Body of pancreas (tissue), 4 donors: ENCODE data around the gene RAP1GAP2. TPM values are rescaled to one million over a fixed set of nuclear protein-coding genes. Genes with fewer than 3 reads are reported as not detected.
"Not testable (repeated sequence)": the region's sequence is repeated elsewhere in the genome, so short reads cannot be mapped to it uniquely, and the experiment has no call there.

ENCODE experiments used
- ATAC-seq: fragments of 150-250 bp; one replicate; pipeline ENCODE4 v1.9.1; 2016
- DNase-seq, 4 donors: peaks; one replicate each; pipeline ENCODE4 v3.0.0-alpha.2; 2019
- H3K27ac ChIP-seq, 4 donors: fragments of 200-600 bp; sonication (generic); 1 replicate in 3 of 4; 2 replicates in 1 of 4; pipeline versions ENCODE4 v1.5.1 to v1.6.1; 2016 to 2019; ENCODE audit warnings: mild to moderate bottlenecking in 1 of 4, mixed read lengths in 1 of 4, moderate library complexity in 1 of 4
- H3K27me3 ChIP-seq, 2 donors: fragments of 200-600 bp; sonication (generic); one replicate each; pipeline ENCODE4 v1.6.0; 2016; ENCODE audit warnings: mild to moderate bottlenecking in 1 of 2
- H3K36me3 ChIP-seq, 2 donors: fragments of 200-600 bp; sonication (generic); replicated peaks in 1 of 2; 2 replicates each; pipeline ENCODE4 v1.5.1; 2016; ENCODE audit warnings: low read depth in 2 of 2; ENCODE audit not compliant: insufficient read depth in 1 of 2
- H3K4me1 ChIP-seq: fragments of 200-600 bp; sonication (generic); one replicate; pipeline ENCODE4 v1.6.0; 2016
- H3K4me3 ChIP-seq, 2 donors: fragments of 200-600 bp; sonication (generic); 1 replicate in 1 of 2; 2 replicates in 1 of 2; pipeline ENCODE4 v1.5.1; 2016 to 2019
- H3K9me3 ChIP-seq, 3 donors: fragments of 200-600 bp; sonication (generic); 1 replicate in 2 of 3; 2 replicates in 1 of 3; pipeline ENCODE4 v1.5.1; 2016
- CTCF ChIP-seq, 7 experiments: fragments of 450-650 bp in 4 of 7; fragments of 200-600 bp in 3 of 7; sonication (generic) in 3 of 7; IDR thresholded peaks; one replicate each; pipeline ENCODE4 v1.5.1; 2016 to 2019; ENCODE audit warnings: antibody characterized with exemption in 7 of 7
- POLR2A ChIP-seq, 3 donors: fragments of 450-650 bp; IDR thresholded peaks; one replicate each; pipeline ENCODE4 v1.6.1; 2016; ENCODE audit warnings: antibody characterized with exemption in 3 of 3, mild to moderate bottlenecking in 2 of 3
- WGBS, 2 donors: methylation state at CpG; one replicate each; pipeline ENCODE4 v1.1.5; 2017; 5-methylcytosine and 5-hydroxymethylcytosine counted together
- intact Hi-C: fragments of 100-400 bp; cut with DNase I; formaldehyde crosslinking; loops from one replicate; pipeline ENCODE4 v1.15.1; 2023
- total RNA-seq, 2 donors: library from RNA; depleted of rRNA; stranded (reverse); fragments of >200 nt; gene quantifications; one replicate each; pipeline ENCODE4 v1.1.0, GENCODE V29; 2016

Gene RAP1GAP2
- total RNA-seq, 2 donors from 2014 or later: 21.8 to 81.1 TPM

- no peak for DNase-seq
- 68 to 85% methylated on average over 7 of the region's 7 CpGs for WGBS, 2 donors
- Histone ChIP-seq H3K9me3 (no peaks in the 10 kb centered on the region), H3K4me1 (no peaks in the 10 kb centered on the region), H3K27ac (peak overlapping the region in 1 of 4 donors; percentile 10), H3K27me3 (no peaks in the 10 kb centered on the region), H3K36me3 (peaks cover 0 to 17% of the 10 kb centered on the region in 2 donors), H3K4me3 (no peak overlapping the region)
- no peak for ATAC-seq
- intact Hi-C loops: no loop called here
- TF ChIP-seq CTCF (IDR thresholded peaks at IDR 0.05): no peak
- TF ChIP-seq POLR2A (IDR thresholded peaks at IDR 0.05): no peak
Observed at GRCh38 chr17:3030096-3030495, 233.9 kb downstream of the RAP1GAP2 start.

- ATAC-seq, H3K4me1 ChIP-seq, H3K27me3 ChIP-seq, intact Hi-C loops, H3K9me3 ChIP-seq, H3K4me3 ChIP-seq: not testable (repeated sequence)
- Histone ChIP-seq H3K36me3 (peaks cover 0 to 17% of the 10 kb centered on the region in 2 donors), H3K27ac (peak overlapping the region in 1 of 4 donors; percentile 10)
- DNase-seq: peak in 1 of 4 donors; percentile 11
- WGBS, 2 donors: 84 to 91% methylated on average over 8 to 14 of the region's 14 CpGs
Observed at GRCh38 chr17:3030852-3031470, 234.7 kb downstream of the RAP1GAP2 start.

- H3K27ac ChIP-seq: no peak overlapping the region
- H3K4me3 ChIP-seq: no peak overlapping the region
- DNase-seq (peak in 1 of 4 donors; percentile 9), ATAC-seq (no peak)
- no peaks in the 10 kb centered on the region for H3K27me3 ChIP-seq
- 90 to 93% methylated on average over 16 to 26 of the region's 27 CpGs for WGBS, 2 donors
- H3K9me3 ChIP-seq: no peaks in the 10 kb centered on the region
- no peak for TF ChIP-seq CTCF (IDR thresholded peaks at IDR 0.05)
- no peak for TF ChIP-seq POLR2A (IDR thresholded peaks at IDR 0.05)
- no peaks in the 10 kb centered on the region for H3K4me1 ChIP-seq
- peaks cover 0 to 17% of the 10 kb centered on the region in 2 donors for H3K36me3 ChIP-seq
- intact Hi-C loops: no loop called here
Observed at GRCh38 chr17:3032258-3033247, 236.3 kb downstream of the RAP1GAP2 start.

GRCh38 chr17:3033248-3033640 lies 237.0 kb downstream of the RAP1GAP2 start:
- TF ChIP-seq CTCF (IDR thresholded peaks at IDR 0.05): no peak
- TF ChIP-seq POLR2A (IDR thresholded peaks at IDR 0.05): no peak
- peak in 1 of 4 donors; percentile 9 for DNase-seq
- Histone ChIP-seq H3K4me1 (no peaks in the 10 kb centered on the region), H3K4me3 (no peak overlapping the region), H3K27me3 (no peaks in the 10 kb centered on the region), H3K36me3 (peaks cover 0 to 16% of the 10 kb centered on the region in 2 donors), H3K27ac (no peak overlapping the region), H3K9me3 (no peaks in the 10 kb centered on the region)
- WGBS, 2 donors: 87 to 95% methylated on average over 7 to 15 of the region's 15 CpGs
- intact Hi-C loops: no loop called here
- no peak for ATAC-seq
